Fibroblast of lung (primary cell): ENCODE measurements around the gene POLG2. TPM values are rescaled to one million over a fixed set of nuclear protein-coding genes. Genes with fewer than 3 reads are reported as not detected.
"Not testable (repeated sequence)": the region's sequence is repeated elsewhere in the genome, so short reads cannot be mapped to it uniquely, and the experiment has no call there.

ENCODE experiments used
- DNase-seq, 2 donors: peaks; one replicate each; pipeline versions ENCODE4 v3.0.0 to v3.0.0-alpha.2; 2010; ENCODE audit warnings: low read depth in 2 of 2
- H2AFZ ChIP-seq: 2 replicates; pipeline ENCODE4 v1.5.1; 2012; ENCODE audit warnings: low read length, control low read depth, inconsistent platforms
- H3K27ac ChIP-seq: 2 replicates; pipeline ENCODE4 v1.5.1; 2011; ENCODE audit warnings: low read length, control low read depth; ENCODE audit not compliant: insufficient read depth
- H3K27me3 ChIP-seq: 2 replicates; pipeline ENCODE4 v1.5.1; 2011; ENCODE audit warnings: mild to moderate bottlenecking, low read length; ENCODE audit not compliant: control insufficient read depth, insufficient read depth
- H3K36me3 ChIP-seq: 2 replicates; pipeline ENCODE4 v1.5.1; 2011; ENCODE audit warnings: low read length; ENCODE audit not compliant: control insufficient read depth, insufficient read depth
- H3K4me1 ChIP-seq: 2 replicates; pipeline ENCODE4 v1.5.1; 2011; ENCODE audit warnings: low read length; ENCODE audit not compliant: control insufficient read depth, insufficient read depth; ENCODE audit errors: extremely low read depth
- H3K4me2 ChIP-seq: 2 replicates; pipeline ENCODE4 v1.5.1; 2011; ENCODE audit warnings: low read length, control low read depth; ENCODE audit not compliant: insufficient read depth; ENCODE audit errors: extremely low read depth
- H3K4me3 ChIP-seq, 4 experiments: fragments of 200-600 bp in 1 of 4; sonication (generic) in 1 of 4; replicated peaks in 1 of 4; 2 replicates each; pipeline ENCODE4 v1.5.1; 2011 to 2016; ENCODE audit warnings: low read length in 4 of 4, low read depth in 3 of 4, mild to moderate bottlenecking in 3 of 4, control low read depth in 2 of 4, inconsistent platforms in 1 of 4, mixed read lengths in 1 of 4; ENCODE audit not compliant: insufficient read depth in 1 of 4; ENCODE audit errors: control extremely low read depth in 1 of 4
- H3K79me2 ChIP-seq: 2 replicates; pipeline ENCODE4 v1.5.1; 2012; ENCODE audit warnings: mild to moderate bottlenecking, low read length, inconsistent platforms; ENCODE audit not compliant: control insufficient read depth, insufficient read depth
- H3K9ac ChIP-seq: 2 replicates; pipeline ENCODE4 v1.5.1; 2011; ENCODE audit warnings: mild to moderate bottlenecking, low read length, control low read depth; ENCODE audit not compliant: insufficient read depth
- H3K9me3 ChIP-seq: 2 replicates; pipeline ENCODE4 v1.5.1; 2012; ENCODE audit warnings: low read depth, low read length; ENCODE audit not compliant: control insufficient read depth, insufficient read depth
- H4K20me1 ChIP-seq: 2 replicates; pipeline ENCODE4 v1.5.1; 2011; ENCODE audit warnings: low read length; ENCODE audit not compliant: control insufficient read depth, insufficient read depth; ENCODE audit errors: extremely low read depth
- CTCF ChIP-seq, 2 donors: IDR thresholded peaks in 1 of 2; conservative IDR thresholded peaks in 1 of 2; 1 replicate in 1 of 2; 2 replicates in 1 of 2; pipeline ENCODE4 v1.5.1; 2011 to 2012; ENCODE audit warnings: low read length in 2 of 2, control low read depth in 1 of 2, inconsistent platforms in 1 of 2, low read depth in 1 of 2, mild to moderate bottlenecking in 1 of 2
- EZH2 ChIP-seq: IDR thresholded peaks from 2 replicates; pipeline ENCODE4 v1.5.1; 2012; ENCODE audit warnings: low read length, control low read depth, mild to moderate bottlenecking; ENCODE audit errors: missing control alignments
- polyA plus RNA-seq, 2 donors: library from polyadenylated mRNA; depleted of rRNA in 1 of 2; stranded (reverse) in 1 of 2; unstranded in 1 of 2; fragments of >200 nt; gene quantifications; 2 replicates each; pipeline ENCODE4 v1.2.1, GENCODE V29; 2011 to 2012; ENCODE audit warnings: missing spikeins in 1 of 2
- total RNA-seq: library from RNA; depleted of rRNA; stranded (reverse); fragments of >200 nt; gene quantifications from 2 replicates; pipeline ENCODE4 v1.2.1, GENCODE V29; 2014

Gene POLG2
- total and polyA plus RNA-seq, 2 donors (not counting 1 experiment from before 2014, with no cell fraction given), result 6.9 to 21.3 TPM

GRCh38 chr17:64470625-64471024 lies 26.2 kb downstream of the POLG2 start:
- no peak for DNase-seq
- no peaks in the 10 kb centered on the region for H4K20me1 ChIP-seq
- no peak for TF ChIP-seq EZH2
- TF ChIP-seq CTCF (conservative IDR thresholded peaks at IDR 0.05 in 1 of 2, IDR thresholded peaks at IDR 0.05 in 1 of 2; ENCODE audit: low read depth in 1 of 2, low read length in 2 of 2), result no peak
- H3K27me3 ChIP-seq, result no peaks in the 10 kb centered on the region
- H3K79me2 ChIP-seq, result no peaks in the 10 kb centered on the region
- H3K4me1 ChIP-seq, result no peaks in the 10 kb centered on the region
- no peaks in the 10 kb centered on the region for H3K9me3 ChIP-seq
- H3K9ac ChIP-seq, result no peak overlapping the region
- no peak overlapping the region for H2AFZ ChIP-seq
- H3K4me2 ChIP-seq, result no peak overlapping the region
- no peak overlapping the region for H3K27ac ChIP-seq
- no peaks in the 10 kb centered on the region for H3K36me3 ChIP-seq
- H3K4me3 ChIP-seq, result no peak overlapping the region

- H4K20me1 ChIP-seq, DNase-seq, H3K9ac ChIP-seq, H3K9me3 ChIP-seq, H3K4me2 ChIP-seq, H3K79me2 ChIP-seq, H2AFZ ChIP-seq, H3K27ac ChIP-seq, H3K4me1 ChIP-seq, H3K4me3 ChIP-seq, H3K27me3 ChIP-seq, H3K36me3 ChIP-seq: not testable (repeated sequence)
Observed at GRCh38 chr17:64466834-64467233, 30.0 kb downstream of the POLG2 start.

GRCh38 chr17:64466019-64466735 lies 30.7 kb downstream of the POLG2 start:
- no peak overlapping the region for H3K4me3 ChIP-seq
- H3K9ac ChIP-seq, result no peak overlapping the region
- H3K27ac ChIP-seq, result no peak overlapping the region
- no peaks in the 10 kb centered on the region for H4K20me1 ChIP-seq
- H3K4me2 ChIP-seq, result no peak overlapping the region
- H3K79me2 ChIP-seq, result no peaks in the 10 kb centered on the region
- H3K36me3 ChIP-seq, result no peaks in the 10 kb centered on the region
- no peak overlapping the region for H2AFZ ChIP-seq
- TF ChIP-seq EZH2 (no peak), CTCF (conservative IDR thresholded peaks at IDR 0.05 in 1 of 2, IDR thresholded peaks at IDR 0.05 in 1 of 2; ENCODE audit: low read depth in 1 of 2, low read length in 2 of 2) (no peak)
- H3K9me3 ChIP-seq, result no peaks in the 10 kb centered on the region
- no peak for DNase-seq
- no peaks in the 10 kb centered on the region for H3K4me1 ChIP-seq
- no peaks in the 10 kb centered on the region for H3K27me3 ChIP-seq
